ENCODE measurements around the gene EIF4E1B. TPM values are rescaled to one million over a fixed set of nuclear protein-coding genes. Genes with fewer than 3 reads are reported as not detected.

The EIF4E1B gene
- total and polyA plus RNA-seq, 4 donors: not detected

DNA sequence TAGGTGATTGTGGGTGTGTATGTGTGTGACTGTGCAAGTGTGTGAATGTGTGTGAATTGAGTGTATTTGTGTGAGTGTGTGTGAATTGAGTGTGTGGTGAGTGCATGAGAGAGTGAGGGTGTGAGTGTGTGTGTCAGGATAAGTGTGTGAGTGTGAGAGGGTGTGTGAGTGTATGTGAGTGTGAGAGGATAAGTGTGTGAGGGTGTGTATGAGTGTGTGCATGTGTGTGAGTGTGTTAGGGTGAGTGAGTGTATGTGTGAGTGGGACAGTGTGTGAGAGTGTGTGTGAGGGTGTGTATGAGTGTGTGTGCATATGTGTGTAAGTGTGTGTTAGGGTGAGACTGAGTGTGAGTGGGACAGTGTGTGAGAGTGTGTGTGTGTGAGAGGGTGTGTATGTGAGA, 42.2 kb upstream of the EIF4E1B start:
- H3K4me3 ChIP-seq (ENCODE audit: low read depth in 1 of 3, low read length in 3 of 3): no peak overlapping the region
- no peak for DNase-seq (ENCODE audit: low spot score)
- H3K27me3 ChIP-seq (ENCODE audit: control insufficient read depth in 4 of 4, insufficient read depth in 4 of 4, low read length in 3 of 4): no peaks in the 10 kb centered on the region
- H3K27ac ChIP-seq (ENCODE audit: low read depth in 1 of 2, low read length in 2 of 2): no peak overlapping the region
- TF ChIP-seq FOXA1 (IDR thresholded peaks at IDR 0.05) (no peak), NR2F2 (IDR thresholded peaks at IDR 0.05) (no peak), RAD21 (IDR thresholded peaks at IDR 0.05) (no peak), FOXA2 (IDR thresholded peaks at IDR 0.05) (no peak), HNF4A (conservative IDR thresholded peaks at IDR 0.05) (no peak), RXRA (IDR thresholded peaks at IDR 0.05) (no peak), YY1 (IDR thresholded peaks at IDR 0.05) (no peak), HNF4G (IDR thresholded peaks at IDR 0.05) (no peak), EGR1 (IDR thresholded peaks at IDR 0.05; ENCODE audit: low read depth in 2 of 2) (no peak), TAF1 (conservative IDR thresholded peaks at IDR 0.05) (no peak), GABPA (IDR thresholded peaks at IDR 0.05 in 1 of 2, conservative IDR thresholded peaks at IDR 0.05 in 1 of 2) (no peak), JUND (IDR thresholded peaks at IDR 0.05) (no peak), ZBTB33 (IDR thresholded peaks at IDR 0.05) (no peak), SP1 (IDR thresholded peaks at IDR 0.05) (no peak), CTCF (IDR thresholded peaks at IDR 0.05; ENCODE audit: low read depth, low read length, missing input control) (no peak)
- TF ChIP-seq, protein P1, sequence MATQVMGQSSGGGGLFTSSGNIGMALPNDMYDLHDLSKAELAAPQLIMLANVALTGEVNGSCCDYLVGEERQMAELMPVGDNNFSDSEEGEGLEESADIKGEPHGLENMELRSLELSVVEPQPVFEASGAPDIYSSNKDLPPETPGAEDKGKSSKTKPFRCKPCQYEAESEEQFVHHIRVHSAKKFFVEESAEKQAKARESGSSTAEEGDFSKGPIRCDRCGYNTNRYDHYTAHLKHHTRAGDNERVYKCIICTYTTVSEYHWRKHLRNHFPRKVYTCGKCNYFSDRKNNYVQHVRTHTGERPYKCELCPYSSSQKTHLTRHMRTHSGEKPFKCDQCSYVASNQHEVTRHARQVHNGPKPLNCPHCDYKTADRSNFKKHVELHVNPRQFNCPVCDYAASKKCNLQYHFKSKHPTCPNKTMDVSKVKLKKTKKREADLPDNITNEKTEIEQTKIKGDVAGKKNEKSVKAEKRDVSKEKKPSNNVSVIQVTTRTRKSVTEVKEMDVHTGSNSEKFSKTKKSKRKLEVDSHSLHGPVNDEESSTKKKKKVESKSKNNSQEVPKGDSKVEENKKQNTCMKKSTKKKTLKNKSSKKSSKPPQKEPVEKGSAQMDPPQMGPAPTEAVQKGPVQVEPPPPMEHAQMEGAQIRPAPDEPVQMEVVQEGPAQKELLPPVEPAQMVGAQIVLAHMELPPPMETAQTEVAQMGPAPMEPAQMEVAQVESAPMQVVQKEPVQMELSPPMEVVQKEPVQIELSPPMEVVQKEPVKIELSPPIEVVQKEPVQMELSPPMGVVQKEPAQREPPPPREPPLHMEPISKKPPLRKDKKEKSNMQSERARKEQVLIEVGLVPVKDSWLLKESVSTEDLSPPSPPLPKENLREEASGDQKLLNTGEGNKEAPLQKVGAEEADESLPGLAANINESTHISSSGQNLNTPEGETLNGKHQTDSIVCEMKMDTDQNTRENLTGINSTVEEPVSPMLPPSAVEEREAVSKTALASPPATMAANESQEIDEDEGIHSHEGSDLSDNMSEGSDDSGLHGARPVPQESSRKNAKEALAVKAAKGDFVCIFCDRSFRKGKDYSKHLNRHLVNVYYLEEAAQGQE (IDR thresholded peaks at IDR 0.05): no peak
- no peak overlapping the region for H3K9ac ChIP-seq (ENCODE audit: low read depth in 1 of 2, low read length in 2 of 2)
- H3K4me1 ChIP-seq (ENCODE audit: control insufficient read depth in 4 of 4, insufficient read depth in 4 of 4, low read length in 3 of 4): no peaks in the 10 kb centered on the region
- peaks cover 4 to 28% (median 7%) of the 10 kb centered on the region in 4 donors for H3K36me3 ChIP-seq (ENCODE audit: control insufficient read depth in 4 of 4, insufficient read depth in 3 of 4, low read depth in 1 of 4, low read length in 3 of 4)
- H3K9me3 ChIP-seq (ENCODE audit: control insufficient read depth in 4 of 4, low read length in 3 of 4): peaks cover 3 to 7% (median 6%) of the 10 kb centered on the region in 4 donors

- Histone ChIP-seq H3K36me3 (ENCODE audit: control insufficient read depth in 4 of 4, insufficient read depth in 3 of 4, low read depth in 1 of 4, low read length in 3 of 4) (peaks cover 4 to 25% (median 7%) of the 10 kb centered on the region in 4 donors), H3K9ac (ENCODE audit: low read depth in 1 of 2, low read length in 2 of 2) (no peak overlapping the region), H3K4me3 (ENCODE audit: low read depth in 1 of 3, low read length in 3 of 3) (no peak overlapping the region), H3K27ac (ENCODE audit: low read depth in 1 of 2, low read length in 2 of 2) (no peak overlapping the region), H3K9me3 (ENCODE audit: control insufficient read depth in 4 of 4, low read length in 3 of 4) (peaks cover 3 to 7% (median 6%) of the 10 kb centered on the region in 4 donors), H3K4me1 (ENCODE audit: control insufficient read depth in 4 of 4, insufficient read depth in 4 of 4, low read length in 3 of 4) (no peaks in the 10 kb centered on the region), H3K27me3 (ENCODE audit: control insufficient read depth in 4 of 4, insufficient read depth in 4 of 4, low read length in 3 of 4) (no peaks in the 10 kb centered on the region)
- DNase-seq (ENCODE audit: low spot score): no peak
- WGBS: 93% methylated on average over 31 of the region's 31 CpGs
- TF ChIP-seq FOXA2 (IDR thresholded peaks at IDR 0.05) (no peak), HNF4A (conservative IDR thresholded peaks at IDR 0.05) (no peak), HNF4G (IDR thresholded peaks at IDR 0.05) (no peak), FOXA1 (IDR thresholded peaks at IDR 0.05) (no peak), SP1 (IDR thresholded peaks at IDR 0.05) (no peak), MAX (IDR thresholded peaks at IDR 0.05) (no peak), EGR1 (IDR thresholded peaks at IDR 0.05; ENCODE audit: low read depth in 2 of 2) (no peak), NR2F2 (IDR thresholded peaks at IDR 0.05) (no peak), CTCF (IDR thresholded peaks at IDR 0.05; ENCODE audit: low read depth, low read length, missing input control) (no peak)
- TF ChIP-seq, protein P1 (IDR thresholded peaks at IDR 0.05): no peak
These were observed 41.3 kb upstream of the EIF4E1B start for GRCh38 chr5:176589039-176589769.

Data from liver (tissue), 9 donors.